ENCODE results near the gene DTX1. TPM values are rescaled to one million over a fixed set of nuclear protein-coding genes. Genes with fewer than 3 reads are reported as not detected.

Gene DTX1
- total and polyA plus RNA-seq, 2 donors (not counting 3 experiments of a cell fraction or from before 2014, with no cell fraction given), result 0.06 to 0.22 TPM

- no peak overlapping the region for H3K4me3 ChIP-seq (replicated peaks in 1 of 3; ENCODE audit: insufficient read depth in 1 of 3, low read depth in 1 of 3, low read length in 3 of 3)
- H3K36me3 ChIP-seq (ENCODE audit: control insufficient read depth in 2 of 2, extremely low read depth in 1 of 2, insufficient read depth in 2 of 2, low read length in 2 of 2), result no peaks in the 10 kb centered on the region
- no TSS peak for BruUV-seq (replicated peaks)
- H2AFZ ChIP-seq (ENCODE audit: low read depth, low read length), result no peak overlapping the region
- H3K9me1 ChIP-seq (replicated peaks; ENCODE audit: control insufficient read depth, extremely low read depth, insufficient read depth, low read length), result no peaks in the 10 kb centered on the region
- H3K4me1 ChIP-seq (ENCODE audit: control insufficient read depth, extremely low read depth, insufficient read depth, low read length), result no peaks in the 10 kb centered on the region
- dilution Hi-C loops (cut with MboI; ENCODE audit: extremely low pct_ligation_motif_present, low sequenced_read_pairs), result no loop called here
- intact Hi-C loops (cut with micrococcal nuclease), result no loop called here
- H4K20me1 ChIP-seq (replicated peaks; ENCODE audit: control insufficient read depth, extremely low read depth, insufficient read depth, low read length), result no peaks in the 10 kb centered on the region
- H3K27ac ChIP-seq (ENCODE audit: insufficient read depth, low read depth, low read length), result no peak overlapping the region
- no peaks in the 10 kb centered on the region for H3K79me2 ChIP-seq (ENCODE audit: control insufficient read depth, insufficient read depth, low read length)
- DNase-seq (ENCODE audit: low read depth, low spot score) (no peak), FAIRE-seq (no peak)
- no peak overlapping the region for H3K9ac ChIP-seq (replicated peaks; ENCODE audit: extremely low read depth, insufficient read depth, low read length)
- no peak overlapping the region for H3K4me2 ChIP-seq (ENCODE audit: insufficient read depth, low read length)
- H3K27me3 ChIP-seq (ENCODE audit: control insufficient read depth in 2 of 2, insufficient read depth in 2 of 2, low read length in 2 of 2), result peaks cover 0 to 6% of the 10 kb centered on the region in 2 experiments
- ChIA-PET POLR2A (no interaction called here), CTCF (interaction anchor here (1.2 kb wide), 1 partner anchor 80 kb away, joined by 5 read pairs; no protein-coding TSS in a partner anchor)
- TF ChIP-seq POLR2A (IDR thresholded peaks at IDR 0.05; ENCODE audit: low read depth, low read length) (no peak), POLR2AphosphoS5 (IDR thresholded peaks at IDR 0.05; ENCODE audit: insufficient read depth, low read depth, low read length) (no peak), FOS (IDR thresholded peaks at IDR 0.05; ENCODE audit: borderline replicate concordance, insufficient read depth, low read length) (no peak), JUN (IDR thresholded peaks at IDR 0.05; ENCODE audit: borderline replicate concordance, insufficient read depth, insufficient read length, low read depth) (no peak)
- TF ChIP-seq, protein P1, sequence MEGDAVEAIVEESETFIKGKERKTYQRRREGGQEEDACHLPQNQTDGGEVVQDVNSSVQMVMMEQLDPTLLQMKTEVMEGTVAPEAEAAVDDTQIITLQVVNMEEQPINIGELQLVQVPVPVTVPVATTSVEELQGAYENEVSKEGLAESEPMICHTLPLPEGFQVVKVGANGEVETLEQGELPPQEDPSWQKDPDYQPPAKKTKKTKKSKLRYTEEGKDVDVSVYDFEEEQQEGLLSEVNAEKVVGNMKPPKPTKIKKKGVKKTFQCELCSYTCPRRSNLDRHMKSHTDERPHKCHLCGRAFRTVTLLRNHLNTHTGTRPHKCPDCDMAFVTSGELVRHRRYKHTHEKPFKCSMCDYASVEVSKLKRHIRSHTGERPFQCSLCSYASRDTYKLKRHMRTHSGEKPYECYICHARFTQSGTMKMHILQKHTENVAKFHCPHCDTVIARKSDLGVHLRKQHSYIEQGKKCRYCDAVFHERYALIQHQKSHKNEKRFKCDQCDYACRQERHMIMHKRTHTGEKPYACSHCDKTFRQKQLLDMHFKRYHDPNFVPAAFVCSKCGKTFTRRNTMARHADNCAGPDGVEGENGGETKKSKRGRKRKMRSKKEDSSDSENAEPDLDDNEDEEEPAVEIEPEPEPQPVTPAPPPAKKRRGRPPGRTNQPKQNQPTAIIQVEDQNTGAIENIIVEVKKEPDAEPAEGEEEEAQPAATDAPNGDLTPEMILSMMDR (IDR thresholded peaks at IDR 0.05; ENCODE audit: extremely low read depth in 1 of 2, insufficient read depth in 1 of 2, low read depth in 1 of 2, low read length in 2 of 2), result no peak
- TF ChIP-seq, protein P2, sequence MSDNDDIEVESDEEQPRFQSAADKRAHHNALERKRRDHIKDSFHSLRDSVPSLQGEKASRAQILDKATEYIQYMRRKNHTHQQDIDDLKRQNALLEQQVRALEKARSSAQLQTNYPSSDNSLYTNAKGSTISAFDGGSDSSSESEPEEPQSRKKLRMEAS (IDR thresholded peaks at IDR 0.05; ENCODE audit: insufficient read depth, insufficient read length), result no peak
- no peaks in the 10 kb centered on the region for H3K9me3 ChIP-seq (replicated peaks; ENCODE audit: control insufficient read depth, insufficient read depth, low read length)
Observed at GRCh38 chr12:113072136-113072535, 15.6 kb downstream of the DTX1 start.
